ENCODE data around the gene WIPF3. TPM values are rescaled to one million over a fixed set of nuclear protein-coding genes. Genes with fewer than 3 reads are reported as not detected.

The WIPF3 gene
- total RNA-seq, 1 experiment from 2014 or later, result 11.6 TPM

GRCh38 chr7:29951206-29951605, 144.9 kb downstream of the WIPF3 start:
- no CpG with 5 or more reads among the region's 8 CpGs for WGBS (ENCODE audit: extremely low coverage, insufficient read length, low lambda C conversion rate)
- H3K18ac ChIP-seq (ENCODE audit: insufficient read length, low read depth, low read length), result no peak overlapping the region
- no peaks in the 10 kb centered on the region for H3K4me1 ChIP-seq (ENCODE audit: insufficient read depth, low read length)
- no peak overlapping the region for H4K8ac ChIP-seq (replicated peaks; ENCODE audit: insufficient read length, low read depth, low read length)
- H2AK5ac ChIP-seq (ENCODE audit: insufficient read length, low read length), result no peak overlapping the region
- no peak overlapping the region for H4K5ac ChIP-seq (ENCODE audit: insufficient read length, low read depth, low read length)
- H3K14ac ChIP-seq (ENCODE audit: insufficient read depth, low read length), result no peak overlapping the region
- H3K4me3 Mint-ChIP-seq, result no peak overlapping the region; a peak in 1 of 5 replicates
- DNase-seq, result no peak
- H3K23me2 ChIP-seq (ENCODE audit: insufficient read length, low read depth, low read length, poor library complexity, severe bottlenecking), result no peaks in the 10 kb centered on the region
- H2BK12ac ChIP-seq (ENCODE audit: insufficient read length, low read depth, low read length), result no peak overlapping the region
- no peak overlapping the region for H2BK20ac ChIP-seq (ENCODE audit: low read depth, low read length, poor library complexity, severe bottlenecking)
- no peak overlapping the region for H3K23ac ChIP-seq (ENCODE audit: insufficient read length, low read depth, low read length)
- H4K91ac ChIP-seq (ENCODE audit: insufficient read length, low read depth, low read length), result no peak overlapping the region
- H4K20me1 ChIP-seq (ENCODE audit: control insufficient read depth, insufficient read depth, insufficient read length), result no peaks in the 10 kb centered on the region
- no peak overlapping the region for H2BK5ac ChIP-seq (ENCODE audit: insufficient read length, low read length)
- TF ChIP-seq CTCF (conservative IDR thresholded peaks at IDR 0.05), result no peak
- H3K9ac ChIP-seq (ENCODE audit: extremely low read depth, insufficient read length, low read length), result no peak overlapping the region
- H3K4me2 ChIP-seq (ENCODE audit: insufficient read depth, insufficient read length, low read length), result no peak overlapping the region
- H3K56ac ChIP-seq (ENCODE audit: insufficient read length, low read depth, low read length), result no peak overlapping the region
- peak overlapping the region in 1 of 3 experiments; percentile 28; a peak in 1 of 7 replicates for H3K27ac Mint-ChIP-seq
- H3K27me3 Mint-ChIP-seq (ENCODE audit: low read depth), result no peaks in the 10 kb centered on the region
- H3K79me2 ChIP-seq (ENCODE audit: insufficient read depth, low read length), result no peaks in the 10 kb centered on the region
- H2BK15ac ChIP-seq (ENCODE audit: low read depth, low read length), result no peak overlapping the region
- no peak overlapping the region for H3T11ph ChIP-seq (ENCODE audit: low read length)
- no peak overlapping the region for H2BK120ac ChIP-seq (ENCODE audit: low read depth, low read length, poor library complexity, severe bottlenecking)
- peaks cover 15 to 84% (median 61%) of the 10 kb centered on the region in 3 experiments; a peak in 6 of 7 replicates for H3K36me3 Mint-ChIP-seq (ENCODE audit: insufficient read depth in 1 of 3, low read depth in 3 of 3)
- no peaks in the 10 kb centered on the region for H3K27me3 ChIP-seq (ENCODE audit: insufficient read depth, low read length)
- H3K9me3 Mint-ChIP-seq, result no peaks in the 10 kb centered on the region; a peak in 2 of 5 replicates
- peaks cover 6% of the 10 kb centered on the region in 2 experiments for H3K4me1 Mint-ChIP-seq
- H3K9me3 ChIP-seq (ENCODE audit: control insufficient read depth, low read depth, low read length), result no peaks in the 10 kb centered on the region
- no peak overlapping the region for H3K27ac ChIP-seq (ENCODE audit: insufficient read length, low read depth, low read length)
- no peak overlapping the region for H3K4ac ChIP-seq (ENCODE audit: low read depth, low read length)
- H2AFZ ChIP-seq (ENCODE audit: low read length), result no peak overlapping the region
- no peaks in the 10 kb centered on the region for H3K79me1 ChIP-seq (ENCODE audit: insufficient read depth, low read depth, low read length, poor library complexity, severe bottlenecking)

All from H9 (cell line).